Esophagus squamous epithelium (tissue), 5 donors: ENCODE data around the gene HMOX1. TPM values are rescaled to one million over a fixed set of nuclear protein-coding genes. Genes with fewer than 3 reads are reported as not detected.

Experiments
- DNase-seq: peaks from one replicate; lab custom pipeline; 2025; lab: John Stamatoyannopoulos, UW
- H3K27ac ChIP-seq, 4 donors: fragments of 200-600 bp; sonication (generic); one replicate each; pipeline ENCODE4 v1.5.1; 2016 to 2019; ENCODE audit warnings: mild to moderate bottlenecking in 1 of 4
- H3K27me3 ChIP-seq, 4 donors: fragments of 200-600 bp; sonication (generic); 1 replicate in 3 of 4; 2 replicates in 1 of 4; pipeline versions ENCODE4 v1.5.1 to v1.6.0; 2017 to 2021; ENCODE audit warnings: antibody characterized with exemption in 1 of 4
- H3K36me3 ChIP-seq, 3 donors: fragments of 200-600 bp; sonication (generic); one replicate each; pipeline ENCODE4 v1.5.1; 2016 to 2019
- H3K4me1 ChIP-seq, 3 donors: fragments of 200-600 bp; sonication (generic); one replicate each; pipeline ENCODE4 v1.5.1; 2017 to 2019
- H3K4me3 ChIP-seq, 4 donors: fragments of 200-600 bp; sonication (generic); 1 replicate in 3 of 4; 2 replicates in 1 of 4; pipeline ENCODE4 v1.5.1; 2016 to 2019; ENCODE audit warnings: mild to moderate bottlenecking in 2 of 4, moderate library complexity in 1 of 4
- H3K9me3 ChIP-seq, 3 donors: fragments of 200-600 bp; sonication (generic); one replicate each; pipeline ENCODE4 v1.5.1; 2016 to 2019
- CTCF ChIP-seq, 6 experiments: fragments of 450-650 bp in 4 of 6; fragments of 200-600 bp in 2 of 6; sonication (generic) in 2 of 6; IDR thresholded peaks; one replicate each; pipeline ENCODE4 v1.5.1; 2016 to 2019; ENCODE audit warnings: antibody characterized with exemption in 6 of 6, mild to moderate bottlenecking in 4 of 6, moderate library complexity in 4 of 6
- POLR2A ChIP-seq, 4 donors: fragments of 450-650 bp; IDR thresholded peaks; one replicate each; pipeline ENCODE4 v1.6.1; 2017; ENCODE audit warnings: antibody characterized with exemption in 4 of 4, mild to moderate bottlenecking in 4 of 4, moderate library complexity in 3 of 4
- WGBS, 2 donors: methylation state at CpG; one replicate each; pipeline ENCODE4 v1.1.5; 2018; 5-methylcytosine and 5-hydroxymethylcytosine counted together
- intact Hi-C: fragments of 100-400 bp; cut with DNase I; formaldehyde crosslinking; loops from one replicate; pipeline ENCODE4 v1.15.0; 2022
- total RNA-seq, 4 donors: library from RNA; depleted of rRNA; stranded (reverse); fragments of >200 nt; gene quantifications; one replicate each; pipeline ENCODE4 v1.1.0, GENCODE V29; 2016
- donor health status: DM: yes; HTN: yes; CAD: no.

HMOX1 gene
- total RNA-seq, 4 donors from 2014 or later = 13.0 to 39.0 (median 18.3) TPM

- Histone ChIP-seq H3K4me1 (peaks cover 13 to 38% (median 14%) of the 10 kb centered on the region in 3 donors), H3K9me3 (no peaks in the 10 kb centered on the region), H3K36me3 (peaks cover 0 to 11% (median 0%) of the 10 kb centered on the region in 3 donors), H3K4me3 (no peak overlapping the region), H3K27me3 (no peaks in the 10 kb centered on the region), H3K27ac (no peak overlapping the region)
- no peak for TF ChIP-seq POLR2A (IDR thresholded peaks at IDR 0.05)
- TF ChIP-seq CTCF (IDR thresholded peaks at IDR 0.05) = no peak
- DNase-seq = no peak
- 95 to 100% methylated on average over 4 of the region's 4 CpGs for WGBS, 2 donors
- intact Hi-C loops = no loop called here
These were observed 17.7 kb downstream of the HMOX1 start for GRCh38 chr22:35398591-35398973.

GRCh38 chr22:35399114-35399677 lies 18.3 kb downstream of the HMOX1 start:
- intact Hi-C loops = no loop called here
- Histone ChIP-seq H3K27ac (peak overlapping the region; percentile 24 to 85 (median 76)), H3K4me1 (peaks cover 13 to 38% (median 14%) of the 10 kb centered on the region in 3 donors), H3K27me3 (no peaks in the 10 kb centered on the region), H3K36me3 (peaks cover 0 to 14% (median 0%) of the 10 kb centered on the region in 3 donors), H3K9me3 (no peaks in the 10 kb centered on the region), H3K4me3 (peak overlapping the region; percentile 67 to 96 (median 92))
- WGBS, 2 donors = 65 to 68% methylated on average over 11 to 24 of the region's 24 CpGs
- no peak for DNase-seq
- TF ChIP-seq POLR2A (IDR thresholded peaks at IDR 0.05) (no peak), CTCF (IDR thresholded peaks at IDR 0.05) (no peak)

- WGBS, 2 donors = 1 to 3% methylated on average over 24 to 60 of the region's 64 CpGs
- DNase-seq = peak; percentile 91
- TF ChIP-seq POLR2A (IDR thresholded peaks at IDR 0.05) = peak in 2 of 4 donors; percentile 12 to 34
- TF ChIP-seq CTCF (IDR thresholded peaks at IDR 0.05) = no peak
- H3K36me3 ChIP-seq = peaks cover 0 to 21% (median 0%) of the 10 kb centered on the region in 3 donors
- H3K27ac ChIP-seq = peak within 1 kb of the TSS; percentile 71 to 85 (median 78)
- H3K9me3 ChIP-seq = no peaks in the 10 kb centered on the region
- intact Hi-C loops = no loop called here
- H3K4me3 ChIP-seq = peak within 1 kb of the TSS; percentile 67 to 96 (median 92)
- peaks cover 13 to 38% (median 14%) of the 10 kb centered on the region in 3 donors for H3K4me1 ChIP-seq
- H3K27me3 ChIP-seq = no peaks in the 10 kb centered on the region
These were observed 19.0 kb downstream of the HMOX1 start, which contains the start of gene MCM5 for GRCh38 chr22:35399678-35400500. MCM5 (plus strand) TSS chr22:35400140; CDS start chr22:35400439, 299 bp downstream.

GRCh38 chr22:35400501-35400790 lies 19.6 kb downstream of the HMOX1 start:
- Histone ChIP-seq H3K9me3 (no peaks in the 10 kb centered on the region), H3K4me3 (peak overlapping the region; percentile 67 to 96 (median 92)), H3K27ac (peak overlapping the region; percentile 71 to 85 (median 78)), H3K4me1 (peaks cover 13 to 38% (median 14%) of the 10 kb centered on the region in 3 donors), H3K27me3 (no peaks in the 10 kb centered on the region), H3K36me3 (peaks cover 0 to 27% (median 0%) of the 10 kb centered on the region in 3 donors)
- no peak for DNase-seq
- no peak for TF ChIP-seq CTCF (IDR thresholded peaks at IDR 0.05)
- TF ChIP-seq POLR2A (IDR thresholded peaks at IDR 0.05) = no peak
- 1 to 3% methylated on average over 8 to 18 of the region's 20 CpGs for WGBS, 2 donors
- intact Hi-C loops = no loop called here

- Histone ChIP-seq H3K27ac (no peak overlapping the region), H3K9me3 (no peaks in the 10 kb centered on the region), H3K4me1 (peaks cover 13 to 38% (median 14%) of the 10 kb centered on the region in 3 donors), H3K36me3 (peaks cover 0 to 41% (median 6%) of the 10 kb centered on the region in 3 donors), H3K27me3 (no peaks in the 10 kb centered on the region), H3K4me3 (no peak overlapping the region)
- no peak for TF ChIP-seq CTCF (IDR thresholded peaks at IDR 0.05)
- no peak for TF ChIP-seq POLR2A (IDR thresholded peaks at IDR 0.05)
- DNase-seq = no peak
- 80 to 86% methylated on average over 6 of the region's 6 CpGs for WGBS, 2 donors
- intact Hi-C loops = no loop called here
These were observed 21.0 kb downstream of the HMOX1 start for GRCh38 chr22:35401863-35402262.
